ENCODE results near the gene FILIP1. TPM values are rescaled to one million over a fixed set of nuclear protein-coding genes. Genes with fewer than 3 reads are reported as not detected.

FILIP1 gene
- polyA plus RNA-seq, 3 donors, result not detected

- intact Hi-C loops (cut with micrococcal nuclease), result no loop called here
- no peak overlapping the region for H3K4me3 ChIP-seq (replicated peaks in 1 of 3; ENCODE audit: low read depth in 2 of 3, low read length in 3 of 3)
- WGBS (ENCODE audit: insufficient coverage), result no CpG with 5 or more reads among the region's 1 CpG
- DNase-seq, result no peak
- no peak overlapping the region for H2AFZ ChIP-seq (ENCODE audit: insufficient read depth, low read depth, low read length, poor library complexity, severe bottlenecking)
- H3K4me1 ChIP-seq (ENCODE audit: control insufficient read depth in 1 of 2, insufficient read depth in 2 of 2, low read length in 2 of 2), result no peaks in the 10 kb centered on the region
- no peak overlapping the region for H3K9ac ChIP-seq (ENCODE audit: insufficient read depth, low read length, poor library complexity, severe bottlenecking)
- H3K27ac Mint-ChIP-seq, result no peak overlapping the region
- peaks cover 67 to 74% of the 10 kb centered on the region in 2 donors for H3K36me3 Mint-ChIP-seq
- TF ChIP-seq CTCF (IDR thresholded peaks at IDR 0.05), result no peak
- H3K27me3 ChIP-seq (ENCODE audit: control insufficient read depth in 2 of 2, insufficient read depth in 2 of 2, low read length in 2 of 2), result no peaks in the 10 kb centered on the region
- no peak overlapping the region for H3K27ac ChIP-seq (ENCODE audit: low read depth in 1 of 2, low read length in 2 of 2)
- H3K4me1 Mint-ChIP-seq, result no peaks in the 10 kb centered on the region
- H3K9me3 ChIP-seq (replicated peaks in 1 of 2; ENCODE audit: control insufficient read depth in 1 of 2, insufficient read depth in 1 of 2, low read length in 2 of 2), result no peaks in the 10 kb centered on the region
- no peaks in the 10 kb centered on the region for H3K27me3 Mint-ChIP-seq (ENCODE audit: low read depth in 3 of 3)
- H3K4me2 ChIP-seq (replicated peaks; ENCODE audit: extremely low read depth, low read length, poor library complexity, severe bottlenecking), result no peak overlapping the region
- H3K9me3 Mint-ChIP-seq, result no peaks in the 10 kb centered on the region
- H3K4me3 Mint-ChIP-seq, result no peak overlapping the region
- peaks cover 72 to 96% of the 10 kb centered on the region in 2 donors for H3K36me3 ChIP-seq (replicated peaks in 1 of 2; ENCODE audit: control insufficient read depth in 1 of 2, insufficient read depth in 2 of 2, low read length in 2 of 2)
- H4K20me1 ChIP-seq (ENCODE audit: insufficient read depth, low read length), result peaks cover 19% of the 10 kb centered on the region
- no peaks in the 10 kb centered on the region for H3K79me2 ChIP-seq (ENCODE audit: insufficient read depth, low read length)
These were observed 236.1 kb downstream of the FILIP1 start for GRCh38 chr6:75257343-75258087.

- no peaks in the 10 kb centered on the region for H3K79me2 ChIP-seq (ENCODE audit: insufficient read depth, low read length)
- intact Hi-C loops (cut with micrococcal nuclease), result no loop called here
- H3K36me3 ChIP-seq (replicated peaks in 1 of 2; ENCODE audit: control insufficient read depth in 1 of 2, insufficient read depth in 2 of 2, low read length in 2 of 2), result peaks cover 19 to 27% of the 10 kb centered on the region in 2 donors
- no peak overlapping the region for H3K4me3 ChIP-seq (replicated peaks in 1 of 3; ENCODE audit: low read depth in 2 of 3, low read length in 3 of 3)
- H2AFZ ChIP-seq (ENCODE audit: insufficient read depth, low read depth, low read length, poor library complexity, severe bottlenecking), result no peak overlapping the region
- WGBS (ENCODE audit: insufficient coverage), result no CpG with 5 or more reads among the region's 2 CpGs
- Mint-ChIP-seq H3K27me3 (ENCODE audit: low read depth in 3 of 3) (peaks cover 2 to 25% (median 23%) of the 10 kb centered on the region in 3 donors), H3K4me3 (no peak overlapping the region), H3K9me3 (no peaks in the 10 kb centered on the region), H3K36me3 (peaks cover 19% of the 10 kb centered on the region in 2 donors), H3K4me1 (no peaks in the 10 kb centered on the region), H3K27ac (no peak overlapping the region)
- no peak overlapping the region for H3K27ac ChIP-seq (ENCODE audit: low read depth in 1 of 2, low read length in 2 of 2)
- H4K20me1 ChIP-seq (ENCODE audit: insufficient read depth, low read length), result no peaks in the 10 kb centered on the region
- H3K9ac ChIP-seq (ENCODE audit: insufficient read depth, low read length, poor library complexity, severe bottlenecking), result no peak overlapping the region
- H3K27me3 ChIP-seq (ENCODE audit: control insufficient read depth in 2 of 2, insufficient read depth in 2 of 2, low read length in 2 of 2), result peaks cover 8 to 20% of the 10 kb centered on the region in 2 donors
- H3K4me1 ChIP-seq (ENCODE audit: control insufficient read depth in 1 of 2, insufficient read depth in 2 of 2, low read length in 2 of 2), result no peaks in the 10 kb centered on the region
- no peaks in the 10 kb centered on the region for H3K9me3 ChIP-seq (replicated peaks in 1 of 2; ENCODE audit: control insufficient read depth in 1 of 2, insufficient read depth in 1 of 2, low read length in 2 of 2)
- no peak for TF ChIP-seq CTCF (IDR thresholded peaks at IDR 0.05)
- H3K4me2 ChIP-seq (replicated peaks; ENCODE audit: extremely low read depth, low read length, poor library complexity, severe bottlenecking), result no peak overlapping the region
- DNase-seq, result no peak
These were observed 243.0 kb downstream of the FILIP1 start for GRCh38 chr6:75250552-75250951.
